Tibial artery (tissue), 4 donors: ENCODE measurements around the gene PHKB.

Source experiments
- DNase-seq, 2 donors: peaks; one replicate each; pipeline ENCODE4 v3.0.0-alpha.2; 2019
- H3K27ac ChIP-seq, 2 donors: fragments of 200-600 bp; sonication (generic) in 1 of 2; 1 replicate in 1 of 2; 2 replicates in 1 of 2; pipeline ENCODE4 v1.5.1; 2018 to 2019; ENCODE audit warnings: mild to moderate bottlenecking in 1 of 2
- H3K27me3 ChIP-seq, 2 donors: fragments of 200-600 bp; sonication (generic) in 1 of 2; one replicate each; pipeline versions ENCODE4 v1.5.1 to v1.6.0; 2016 to 2019
- H3K36me3 ChIP-seq, 3 donors: fragments of 200-600 bp; sonication (generic) in 2 of 3; one replicate each; pipeline ENCODE4 v1.5.1; 2016 to 2019; ENCODE audit warnings: mild to moderate bottlenecking in 2 of 3
- H3K4me1 ChIP-seq, 4 donors: fragments of 200-600 bp; sonication (generic) in 2 of 4; 1 replicate in 3 of 4; 2 replicates in 1 of 4; pipeline ENCODE4 v1.5.1; 2016 to 2019
- H3K4me3 ChIP-seq, 2 donors: fragments of 200-600 bp; sonication (generic) in 1 of 2; 1 replicate in 1 of 2; 2 replicates in 1 of 2; pipeline ENCODE4 v1.5.1; 2018 to 2019; ENCODE audit warnings: mild to moderate bottlenecking in 2 of 2
- H3K9me3 ChIP-seq, 3 donors: fragments of 200-600 bp; sonication (generic) in 1 of 3; one replicate each; pipeline ENCODE4 v1.5.1; 2016 to 2019
- CTCF ChIP-seq, 2 experiments: fragments of 200-600 bp in 1 of 2; fragments of 450-650 bp in 1 of 2; IDR thresholded peaks; one replicate each; pipeline ENCODE4 v1.5.1; 2017 to 2019; ENCODE audit warnings: antibody characterized with exemption in 2 of 2, mild to moderate bottlenecking in 1 of 2, moderate library complexity in 1 of 2
- intact Hi-C: fragments of 100-400 bp; cut with DNase I; formaldehyde crosslinking; loops from one replicate; pipeline ENCODE4 v1.15.0; 2023; ENCODE audit warnings: low total_unique reads

The PHKB gene

GRCh38 chr16:47503936-47504335 lies 42.8 kb downstream of the PHKB start:
- Histone ChIP-seq H3K27me3 (no peaks in the 10 kb centered on the region), H3K4me3 (no peak overlapping the region), H3K4me1 (peaks cover 0 to 14% (median 0%) of the 10 kb centered on the region in 4 donors), H3K27ac (no peak overlapping the region), H3K36me3 (peaks cover 38 to 56% (median 56%) of the 10 kb centered on the region in 3 donors), H3K9me3 (no peaks in the 10 kb centered on the region)
- intact Hi-C loops, result no loop called here
- no peak for DNase-seq
- no peak for TF ChIP-seq CTCF (IDR thresholded peaks at IDR 0.05)

- no peaks in the 10 kb centered on the region for H3K9me3 ChIP-seq
- H3K36me3 ChIP-seq, result peaks cover 34 to 51% (median 51%) of the 10 kb centered on the region in 3 donors
- intact Hi-C loops, result no loop called here
- no peak overlapping the region for H3K27ac ChIP-seq
- TF ChIP-seq CTCF (IDR thresholded peaks at IDR 0.05), result no peak
- no peak for DNase-seq
- peaks cover 0 to 14% (median 0%) of the 10 kb centered on the region in 4 donors for H3K4me1 ChIP-seq
- no peaks in the 10 kb centered on the region for H3K27me3 ChIP-seq
- H3K4me3 ChIP-seq, result no peak overlapping the region
Observed at GRCh38 chr16:47504599-47504998, 43.5 kb downstream of the PHKB start.

GRCh38 chr16:47506800-47507199 lies 45.7 kb downstream of the PHKB start:
- Histone ChIP-seq H3K36me3 (peaks cover 29 to 60% (median 50%) of the 10 kb centered on the region in 3 donors), H3K4me3 (no peak overlapping the region), H3K4me1 (peaks cover 0 to 14% (median 0%) of the 10 kb centered on the region in 4 donors), H3K27me3 (no peaks in the 10 kb centered on the region), H3K9me3 (no peaks in the 10 kb centered on the region), H3K27ac (no peak overlapping the region)
- intact Hi-C loops, result no loop called here
- TF ChIP-seq CTCF (IDR thresholded peaks at IDR 0.05), result no peak
- no peak for DNase-seq

GRCh38 chr16:47507701-47508100 lies 46.6 kb downstream of the PHKB start:
- no peak for TF ChIP-seq CTCF (IDR thresholded peaks at IDR 0.05)
- no peaks in the 10 kb centered on the region for H3K27me3 ChIP-seq
- intact Hi-C loops, result no loop called here
- H3K4me3 ChIP-seq, result no peak overlapping the region
- DNase-seq, result no peak
- H3K27ac ChIP-seq, result no peak overlapping the region
- H3K9me3 ChIP-seq, result no peaks in the 10 kb centered on the region
- H3K36me3 ChIP-seq, result peaks cover 38 to 67% (median 59%) of the 10 kb centered on the region in 3 donors
- H3K4me1 ChIP-seq, result peaks cover 0 to 7% (median 0%) of the 10 kb centered on the region in 4 donors

- Histone ChIP-seq H3K27ac (no peak overlapping the region), H3K4me3 (no peak overlapping the region), H3K9me3 (no peaks in the 10 kb centered on the region), H3K36me3 (peaks cover 42 to 66% (median 62%) of the 10 kb centered on the region in 3 donors), H3K4me1 (peaks cover 0 to under 1% (median 0%) of the 10 kb centered on the region in 4 donors), H3K27me3 (no peaks in the 10 kb centered on the region)
- no peak for DNase-seq
- intact Hi-C loops, result no loop called here
- TF ChIP-seq CTCF (IDR thresholded peaks at IDR 0.05), result no peak
Observed at GRCh38 chr16:47511882-47512281, 50.8 kb downstream of the PHKB start.

GRCh38 chr16:47519037-47519436 lies 57.9 kb downstream of the PHKB start:
- Histone ChIP-seq H3K4me3 (no peak overlapping the region), H3K36me3 (peaks cover 29 to 42% (median 30%) of the 10 kb centered on the region in 3 donors)

More at GRCh38 chr16:47519037-47519436, 57.9 kb downstream of the PHKB start:
- TF ChIP-seq CTCF (IDR thresholded peaks at IDR 0.05), result no peak
- no peak for DNase-seq
- H3K4me1 ChIP-seq, result peaks cover 0 to 18% (median 2%) of the 10 kb centered on the region in 4 donors
- no peak overlapping the region for H3K27ac ChIP-seq
- H3K9me3 ChIP-seq, result no peaks in the 10 kb centered on the region
- H3K27me3 ChIP-seq, result no peaks in the 10 kb centered on the region
- intact Hi-C loops, result no loop called here
